Activated B cell treated with CpG ODN at 0.5 μM for 24 hours (primary cell): ENCODE data around the gene TPM2. TPM values are rescaled to one million over a fixed set of nuclear protein-coding genes. Genes with fewer than 3 reads are reported as not detected.
A peak's percentile ranks its signal among the peaks of the same experiment; 100 is the strongest.

Experiments used
- ATAC-seq: fragments of 200-7000 bp; cut with Tn5 transposase; one replicate; pipeline ENCODE4 v1.10.0; 2021; ENCODE audit warnings: low read depth, mild to moderate bottlenecking, moderate library complexity
- CTCF ChIA-PET: fragments of 350-600 bp; sonication (Branson Sonifier 250); formaldehyde crosslinking; loops from one replicate; lab custom pipeline; 2021; ENCODE audit warnings: antibody characterized with exemption; lab: Charles Lee
- POLR2A ChIA-PET: fragments of 350-600 bp; sonication (Branson Sonifier 250); formaldehyde crosslinking; loops from one replicate; lab custom pipeline; 2021; ENCODE audit warnings: antibody characterized with exemption; lab: Charles Lee
- DNase-seq: peaks from one replicate; pipeline ENCODE4 v3.0.0; 2022
- H3K27ac Mint-ChIP-seq: one replicate; pipeline ENCODE4 v1.8.0; 2020; ENCODE audit warnings: mixed read lengths
- H3K27me3 Mint-ChIP-seq: one replicate; pipeline ENCODE4 v1.8.0; 2021; ENCODE audit warnings: mixed read lengths
- H3K36me3 Mint-ChIP-seq: one replicate; pipeline ENCODE4 v1.8.0; 2021; ENCODE audit warnings: low read depth, mixed read lengths
- H3K4me1 Mint-ChIP-seq: one replicate; pipeline ENCODE4 v1.8.0; 2021; ENCODE audit warnings: mixed read lengths
- H3K4me3 Mint-ChIP-seq: one replicate; pipeline ENCODE4 v1.8.0; 2020; ENCODE audit warnings: mild to moderate bottlenecking, mixed read lengths
- H3K9me3 Mint-ChIP-seq: one replicate; pipeline ENCODE4 v1.8.0; 2020; ENCODE audit warnings: mixed read lengths
- CTCF ChIP-seq: fragments of 200-600 bp; IDR thresholded peaks from one replicate; pipeline ENCODE4 v1.8.0; 2022; ENCODE audit warnings: antibody characterized with exemption, mild to moderate bottlenecking
- intact Hi-C: fragments of 100-400 bp; cut with micrococcal nuclease; formaldehyde crosslinking; loops from one replicate; pipeline ENCODE4 v1.15.1; 2024
- total RNA-seq: library from RNA; stranded (reverse); gene quantifications from 2 replicates; pipeline ENCODE4 v1.2.3, GENCODE V29; 2022

Gene TPM2
- total RNA-seq, 1 donor from 2014 or later, result 2.0 TPM

GRCh38 chr9:35728041-35728971 is 38.6 kb upstream of the TPM2 start:
- intact Hi-C loops, result loop anchor here (1.0 kb wide), 1 partner anchor 9 kb away; no protein-coding TSS in a partner anchor
- Mint-ChIP-seq H3K27me3 (no peaks in the 10 kb centered on the region), H3K4me3 (no peak overlapping the region), H3K27ac (no peak overlapping the region), H3K4me1 (peaks cover 6% of the 10 kb centered on the region), H3K36me3 (peaks cover 40% of the 10 kb centered on the region), H3K9me3 (no peaks in the 10 kb centered on the region)
- CTCF ChIA-PET, result interaction anchor here (0.7 to 7.6 kb wide), 13 partner anchors 8 to 125 kb away, joined by 3 to 52 read pairs (median 4); partner anchors contain the start of genes CCDC107, GBA2, RGP1 and RMRP
- no peak for ATAC-seq
- no peak for TF ChIP-seq CTCF
- POLR2A ChIA-PET, result interaction anchor here (0.5 to 2.8 kb wide), 14 partner anchors 9 to 760 kb away, joined by 3 to 22 read pairs (median 6); partner anchors contain the start of genes CCDC107, RMRP and TPM2
- no peak for DNase-seq

- no peaks in the 10 kb centered on the region for H3K9me3 Mint-ChIP-seq
Observed at GRCh38 chr9:35727676-35728040, 37.9 kb upstream of the TPM2 start.

GRCh38 chr9:35726931-35727330 is 37.2 kb upstream of the TPM2 start:
- CTCF ChIA-PET, result interaction anchor here (0.7 to 7.6 kb wide), 9 partner anchors 13 to 154 kb away, joined by 3 to 52 read pairs (median 9); partner anchors contain the start of genes CCDC107, GBA2, RGP1 and RMRP

More at GRCh38 chr9:35727676-35728040, 37.9 kb upstream of the TPM2 start:
- peaks cover 47% of the 10 kb centered on the region for H3K36me3 Mint-ChIP-seq
- DNase-seq (no peak), ATAC-seq (no peak)
- intact Hi-C loops, result loop anchor here (1.0 kb wide), 1 partner anchor 8 kb away; no protein-coding TSS in a partner anchor
- no peak for TF ChIP-seq CTCF
- POLR2A ChIA-PET, result interaction anchor here (0.5 to 2.8 kb wide), 12 partner anchors 8 to 761 kb away, joined by 3 to 22 read pairs (median 6); partner anchors contain the start of genes CCDC107, RMRP and TPM2
- CTCF ChIA-PET, result interaction anchor here (0.7 to 7.6 kb wide), 12 partner anchors 8 to 124 kb away, joined by 3 to 52 read pairs (median 5); partner anchors contain the start of genes CCDC107, GBA2, RGP1 and RMRP
- H3K4me3 Mint-ChIP-seq, result no peak overlapping the region
- no peaks in the 10 kb centered on the region for H3K4me1 Mint-ChIP-seq
- H3K27me3 Mint-ChIP-seq, result no peaks in the 10 kb centered on the region
- H3K27ac Mint-ChIP-seq, result no peak overlapping the region

GRCh38 chr9:35725362-35725761 is 35.6 kb upstream of the TPM2 start:
- Mint-ChIP-seq H3K4me1 (no peaks in the 10 kb centered on the region), H3K36me3 (peaks cover 60% of the 10 kb centered on the region), H3K9me3 (no peaks in the 10 kb centered on the region), H3K4me3 (no peak overlapping the region), H3K27me3 (no peaks in the 10 kb centered on the region), H3K27ac (no peak overlapping the region)
- ATAC-seq, result no peak
- intact Hi-C loops, result no loop called here
- ChIA-PET POLR2A (interaction anchor here (0.7 kb wide), 1 partner anchor 117 kb away, joined by 4 read pairs; no protein-coding TSS in a partner anchor), CTCF (no interaction called here)
- no peak for DNase-seq
- TF ChIP-seq CTCF, result no peak

More at GRCh38 chr9:35726931-35727330, 37.2 kb upstream of the TPM2 start:
- peaks cover 52% of the 10 kb centered on the region for H3K36me3 Mint-ChIP-seq
- intact Hi-C loops, result no loop called here
- no peak overlapping the region for H3K27ac Mint-ChIP-seq
- no peaks in the 10 kb centered on the region for H3K9me3 Mint-ChIP-seq
- TF ChIP-seq CTCF, result no peak
- DNase-seq, result peak; percentile 31
- POLR2A ChIA-PET, result interaction anchor here (0.8 to 2.8 kb wide), 6 partner anchors 8 to 107 kb away, joined by 3 to 22 read pairs (median 4); no protein-coding TSS in a partner anchor
- H3K4me1 Mint-ChIP-seq, result no peaks in the 10 kb centered on the region
- H3K27me3 Mint-ChIP-seq, result no peaks in the 10 kb centered on the region
- peak; percentile 80 for ATAC-seq
- peak overlapping the region; percentile 66 for H3K4me3 Mint-ChIP-seq

- CTCF ChIA-PET, result no interaction called here
- no peak overlapping the region for H3K27ac Mint-ChIP-seq
- no peaks in the 10 kb centered on the region for H3K9me3 Mint-ChIP-seq
- intact Hi-C loops, result no loop called here
- H3K27me3 Mint-ChIP-seq, result no peaks in the 10 kb centered on the region
- H3K36me3 Mint-ChIP-seq, result peaks cover 75% of the 10 kb centered on the region
- no peak for DNase-seq
- ATAC-seq, result no peak
- POLR2A ChIA-PET, result no interaction called here
- no peak for TF ChIP-seq CTCF
- peaks cover 13% of the 10 kb centered on the region for H3K4me1 Mint-ChIP-seq
- no peak overlapping the region for H3K4me3 Mint-ChIP-seq
Observed at GRCh38 chr9:35723908-35724307, 34.2 kb upstream of the TPM2 start.
